Skeletal muscle tissue (tissue), 4 donors: ENCODE results near the gene DPM2. TPM values are rescaled to one million over a fixed set of nuclear protein-coding genes. Genes with fewer than 3 reads are reported as not detected.
A peak's percentile ranks its signal among the peaks of the same experiment; 100 is the strongest.

ENCODE experiments used
- H3K27ac ChIP-seq: one replicate; pipeline ENCODE4 v1.7.0; 2013; ENCODE audit warnings: mild to moderate bottlenecking, low read depth, low read length, inconsistent platforms
- H3K27me3 ChIP-seq, 3 donors: one replicate each; pipeline ENCODE4 v1.7.0; 2013; ENCODE audit warnings: low read length in 3 of 3; ENCODE audit not compliant: control insufficient read depth in 3 of 3, insufficient read depth in 3 of 3
- H3K36me3 ChIP-seq, 3 donors: one replicate each; pipeline ENCODE4 v1.7.0; 2013; ENCODE audit warnings: low read length in 3 of 3; ENCODE audit not compliant: control insufficient read depth in 3 of 3, insufficient read depth in 3 of 3
- H3K4me1 ChIP-seq, 3 donors: one replicate each; pipeline ENCODE4 v1.7.0; 2013; ENCODE audit warnings: low read length in 3 of 3, mild to moderate bottlenecking in 3 of 3; ENCODE audit not compliant: control insufficient read depth in 3 of 3, insufficient read depth in 3 of 3
- H3K4me3 ChIP-seq, 3 donors: one replicate each; pipeline ENCODE4 v1.7.0; 2013; ENCODE audit warnings: low read length in 3 of 3
- H3K9ac ChIP-seq, 3 donors: one replicate each; pipeline ENCODE4 v1.7.0; 2013; ENCODE audit warnings: low read length in 3 of 3, mild to moderate bottlenecking in 3 of 3, moderate library complexity in 2 of 3, low read depth in 1 of 3
- H3K9me3 ChIP-seq, 3 donors: one replicate each; pipeline ENCODE4 v1.7.0; 2013; ENCODE audit warnings: low read length in 3 of 3; ENCODE audit not compliant: control insufficient read depth in 3 of 3
- total RNA-seq: library from RNA; depleted of rRNA; stranded (reverse); fragments of >200 nt; gene quantifications from one replicate; pipeline ENCODE4 v1.2.3, GENCODE V29; 2014
- donor health status: Osteomylitis.

The DPM2 gene
- total RNA-seq, 1 donor from 2014 or later: 7.3 TPM

GRCh38 chr9:127928676-127929624 lies 8.7 kb downstream of the DPM2 start:
- H3K9me3 ChIP-seq: no peaks in the 10 kb centered on the region
- no peak overlapping the region for H3K9ac ChIP-seq
- H3K4me3 ChIP-seq: no peak overlapping the region
- H3K36me3 ChIP-seq: no peaks in the 10 kb centered on the region
- peaks cover 45 to 69% (median 47%) of the 10 kb centered on the region in 3 donors for H3K27me3 ChIP-seq
- H3K27ac ChIP-seq: no peak overlapping the region
- peaks cover 9 to 19% (median 18%) of the 10 kb centered on the region in 3 donors for H3K4me1 ChIP-seq

GRCh38 chr9:127927988-127928675 lies 9.5 kb downstream of the DPM2 start:
- Histone ChIP-seq H3K27me3 (peaks cover 45 to 71% (median 47%) of the 10 kb centered on the region in 3 donors), H3K9ac (no peak overlapping the region), H3K4me1 (peaks cover 9 to 19% (median 18%) of the 10 kb centered on the region in 3 donors), H3K9me3 (no peaks in the 10 kb centered on the region), H3K27ac (no peak overlapping the region), H3K4me3 (no peak overlapping the region), H3K36me3 (no peaks in the 10 kb centered on the region)

- Histone ChIP-seq H3K9ac (no peak overlapping the region), H3K36me3 (no peaks in the 10 kb centered on the region), H3K27me3 (peaks cover 45 to 67% (median 47%) of the 10 kb centered on the region in 3 donors), H3K27ac (no peak overlapping the region), H3K9me3 (no peaks in the 10 kb centered on the region), H3K4me1 (peaks cover 9 to 19% (median 18%) of the 10 kb centered on the region in 3 donors), H3K4me3 (peak overlapping the region in 1 of 3 donors; percentile 2)
These were observed 10.3 kb downstream of the DPM2 start for GRCh38 chr9:127927201-127927987.

- Histone ChIP-seq H3K4me3 (no peak overlapping the region), H3K9ac (no peak overlapping the region), H3K36me3 (no peaks in the 10 kb centered on the region), H3K27me3 (peaks cover 45 to 68% (median 47%) of the 10 kb centered on the region in 3 donors), H3K27ac (no peak overlapping the region), H3K9me3 (no peaks in the 10 kb centered on the region), H3K4me1 (peaks cover 11 to 22% (median 21%) of the 10 kb centered on the region in 3 donors)
These were observed 10.8 kb downstream of the DPM2 start for GRCh38 chr9:127926906-127927200.

GRCh38 chr9:127925959-127926905 lies 11.4 kb downstream of the DPM2 start:
- Histone ChIP-seq H3K9me3 (no peaks in the 10 kb centered on the region), H3K36me3 (no peaks in the 10 kb centered on the region), H3K27ac (no peak overlapping the region), H3K4me1 (peaks cover 13 to 23% (median 22%) of the 10 kb centered on the region in 3 donors), H3K27me3 (peaks cover 40 to 65% (median 43%) of the 10 kb centered on the region in 3 donors), H3K9ac (no peak overlapping the region), H3K4me3 (no peak overlapping the region)

- peaks cover 36 to 53% (median 36%) of the 10 kb centered on the region in 3 donors for H3K27me3 ChIP-seq
- H3K4me1 ChIP-seq: peaks cover 10 to 16% (median 15%) of the 10 kb centered on the region in 3 donors
- H3K4me3 ChIP-seq: no peak overlapping the region
- no peak overlapping the region for H3K9ac ChIP-seq
- no peaks in the 10 kb centered on the region for H3K9me3 ChIP-seq
- no peaks in the 10 kb centered on the region for H3K36me3 ChIP-seq
- no peak overlapping the region for H3K27ac ChIP-seq
These were observed 12.8 kb downstream of the DPM2 start for GRCh38 chr9:127924736-127925444.

- H3K27me3 ChIP-seq: peaks cover 25 to 43% (median 25%) of the 10 kb centered on the region in 3 donors
- no peak overlapping the region for H3K9ac ChIP-seq
- no peaks in the 10 kb centered on the region for H3K9me3 ChIP-seq
- no peak overlapping the region for H3K27ac ChIP-seq
- no peak overlapping the region for H3K4me3 ChIP-seq
- no peaks in the 10 kb centered on the region for H3K36me3 ChIP-seq
- H3K4me1 ChIP-seq: peaks cover 10 to 25% (median 23%) of the 10 kb centered on the region in 3 donors
These were observed 13.9 kb downstream of the DPM2 start for GRCh38 chr9:127923771-127924170.

GRCh38 chr9:127923046-127923445 lies 14.6 kb downstream of the DPM2 start:
- Histone ChIP-seq H3K4me3 (no peak overlapping the region), H3K9ac (no peak overlapping the region), H3K36me3 (no peaks in the 10 kb centered on the region), H3K27me3 (peaks cover 18 to 36% (median 18%) of the 10 kb centered on the region in 3 donors), H3K4me1 (peaks cover 10 to 30% (median 29%) of the 10 kb centered on the region in 3 donors), H3K27ac (no peak overlapping the region), H3K9me3 (no peaks in the 10 kb centered on the region)
